GM12892 (cell line): ENCODE data around the gene RTL5.

Experiments used
- POLR2A ChIP-seq: IDR thresholded peaks from 2 replicates; pipeline ENCODE4 v1.6.1; 2011; ENCODE audit warnings: low read depth, low read length, control low read depth
- POLR2AphosphoS5 ChIP-seq: IDR thresholded peaks from 2 replicates; pipeline ENCODE4 v1.6.1; 2011; ENCODE audit warnings: low read depth, low read length, control low read depth

- TF ChIP-seq POLR2A (no peak), POLR2AphosphoS5 (no peak)
Observed at GRCh38 chrX:72129661-72130060, 2.1 kb downstream of the RTL5 start.
